ENCODE measurements around the gene PNCK. TPM values are rescaled to one million over a fixed set of nuclear protein-coding genes. Genes with fewer than 3 reads are reported as not detected.
A peak's percentile ranks its signal among the peaks of the same experiment; 100 is the strongest.

PNCK gene
- total RNA-seq, 2 donors from 2014 or later, result not detected

GRCh38 chrX:153717445-153717844 is 43.8 kb upstream of the PNCK start:
- no peak for ATAC-seq
- no peak overlapping the region for H3K27ac ChIP-seq
- peaks cover 32% of the 10 kb centered on the region for H3K4me1 ChIP-seq
- no peak overlapping the region for H3K4me3 ChIP-seq
- no peaks in the 10 kb centered on the region for H3K9me3 ChIP-seq
- intact Hi-C loops (cut with DNase I), result no loop called here
- DNase-seq, result no peak
- 88 to 92% methylated on average over 9 of the region's 9 CpGs for WGBS, 2 donors
- H3K36me3 ChIP-seq (replicated peaks in 1 of 2; ENCODE audit: insufficient read depth in 1 of 2, low read depth in 2 of 2), result peaks cover 0 to 3% of the 10 kb centered on the region in 2 donors
- H3K27me3 ChIP-seq, result no peaks in the 10 kb centered on the region
- TF ChIP-seq, protein P1, sequence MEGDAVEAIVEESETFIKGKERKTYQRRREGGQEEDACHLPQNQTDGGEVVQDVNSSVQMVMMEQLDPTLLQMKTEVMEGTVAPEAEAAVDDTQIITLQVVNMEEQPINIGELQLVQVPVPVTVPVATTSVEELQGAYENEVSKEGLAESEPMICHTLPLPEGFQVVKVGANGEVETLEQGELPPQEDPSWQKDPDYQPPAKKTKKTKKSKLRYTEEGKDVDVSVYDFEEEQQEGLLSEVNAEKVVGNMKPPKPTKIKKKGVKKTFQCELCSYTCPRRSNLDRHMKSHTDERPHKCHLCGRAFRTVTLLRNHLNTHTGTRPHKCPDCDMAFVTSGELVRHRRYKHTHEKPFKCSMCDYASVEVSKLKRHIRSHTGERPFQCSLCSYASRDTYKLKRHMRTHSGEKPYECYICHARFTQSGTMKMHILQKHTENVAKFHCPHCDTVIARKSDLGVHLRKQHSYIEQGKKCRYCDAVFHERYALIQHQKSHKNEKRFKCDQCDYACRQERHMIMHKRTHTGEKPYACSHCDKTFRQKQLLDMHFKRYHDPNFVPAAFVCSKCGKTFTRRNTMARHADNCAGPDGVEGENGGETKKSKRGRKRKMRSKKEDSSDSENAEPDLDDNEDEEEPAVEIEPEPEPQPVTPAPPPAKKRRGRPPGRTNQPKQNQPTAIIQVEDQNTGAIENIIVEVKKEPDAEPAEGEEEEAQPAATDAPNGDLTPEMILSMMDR (IDR thresholded peaks at IDR 0.05), result no peak
- TF ChIP-seq POLR2A (IDR thresholded peaks at IDR 0.05), result no peak

DNA sequence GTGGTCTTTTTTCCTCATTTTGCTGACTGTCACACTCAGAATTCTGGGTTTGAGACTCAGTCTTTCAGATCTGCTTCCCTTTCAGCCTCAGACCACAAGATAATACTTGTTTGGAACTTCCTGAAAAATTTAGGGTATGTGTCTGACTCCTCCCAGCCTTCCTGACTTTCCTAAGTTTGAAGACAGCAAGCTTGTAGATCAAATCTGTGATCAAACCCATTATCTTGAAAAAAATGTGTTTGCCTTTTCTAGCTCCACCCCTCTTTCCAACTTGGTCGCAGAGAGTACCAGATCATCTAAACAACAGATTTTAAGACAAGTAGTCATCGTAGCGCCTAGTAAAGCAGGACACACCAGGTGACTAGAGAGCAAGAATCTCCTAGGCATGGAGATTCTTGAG is 40.6 kb upstream of the PNCK start:
- no peak for ATAC-seq
- Histone ChIP-seq H3K9me3 (no peaks in the 10 kb centered on the region), H3K27me3 (no peaks in the 10 kb centered on the region), H3K27ac (no peak overlapping the region), H3K4me1 (peaks cover 7% of the 10 kb centered on the region), H3K4me3 (no peak overlapping the region), H3K36me3 (replicated peaks in 1 of 2; ENCODE audit: insufficient read depth in 1 of 2, low read depth in 2 of 2) (peaks cover 0 to 3% of the 10 kb centered on the region in 2 donors)
- WGBS, 2 donors, result 69 to 79% methylated on average over 3 of the region's 3 CpGs
- intact Hi-C loops (cut with DNase I), result no loop called here
- TF ChIP-seq, protein P1 (IDR thresholded peaks at IDR 0.05), result no peak
- TF ChIP-seq POLR2A (IDR thresholded peaks at IDR 0.05), result no peak
- no peak for DNase-seq

GRCh38 chrX:153709726-153710674 is 36.4 kb upstream of the PNCK start:
- H3K9me3 ChIP-seq, result no peaks in the 10 kb centered on the region
- ATAC-seq (no peak), DNase-seq (no peak)
- no peak for TF ChIP-seq POLR2A (IDR thresholded peaks at IDR 0.05)
- TF ChIP-seq, protein P1 (IDR thresholded peaks at IDR 0.05), result no peak
- peaks cover 0 to under 1% of the 10 kb centered on the region in 2 donors for H3K36me3 ChIP-seq (replicated peaks in 1 of 2; ENCODE audit: insufficient read depth in 1 of 2, low read depth in 2 of 2)
- intact Hi-C loops (cut with DNase I), result no loop called here
- H3K27me3 ChIP-seq, result no peaks in the 10 kb centered on the region
- 92 to 100% methylated on average over 4 to 9 of the region's 27 CpGs for WGBS, 2 donors
- H3K27ac ChIP-seq, result no peak overlapping the region
- H3K4me3 ChIP-seq, result no peak overlapping the region
- H3K4me1 ChIP-seq, result peaks cover 4% of the 10 kb centered on the region

DNA sequence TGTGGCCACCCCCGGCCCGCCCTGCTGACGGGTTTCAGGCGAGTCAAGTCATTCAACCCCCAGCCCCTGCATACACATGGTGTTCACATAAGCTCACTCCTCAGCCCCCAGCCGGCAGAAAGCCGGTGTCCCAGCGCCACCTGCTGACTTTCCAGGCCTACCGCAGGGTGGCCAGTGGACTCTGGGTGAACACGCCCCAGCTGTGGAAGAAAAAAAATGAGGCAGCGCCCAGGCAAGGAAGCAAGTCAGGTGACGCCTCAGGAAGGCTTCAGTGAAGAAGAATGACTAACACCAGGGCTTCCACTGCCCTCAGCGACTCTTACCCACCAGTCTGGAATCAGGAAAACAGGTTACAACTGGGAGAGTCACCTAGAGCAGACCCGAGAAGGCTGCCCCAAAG is 34.8 kb upstream of the PNCK start:
- Histone ChIP-seq H3K36me3 (replicated peaks in 1 of 2; ENCODE audit: insufficient read depth in 1 of 2, low read depth in 2 of 2) (no peaks in the 10 kb centered on the region), H3K4me1 (peaks cover 5% of the 10 kb centered on the region), H3K4me3 (no peak overlapping the region), H3K27ac (peak overlapping the region in 2 of 4 donors; percentile 30 to 41), H3K27me3 (no peaks in the 10 kb centered on the region), H3K9me3 (no peaks in the 10 kb centered on the region)
- DNase-seq, result peak; percentile 70 to 84 (median 82)
- 15 to 17% methylated on average over 7 to 10 of the region's 13 CpGs for WGBS, 2 donors
- TF ChIP-seq, protein P1 (IDR thresholded peaks at IDR 0.05), result peak in 6 of 7 experiments; percentile 37 to 80 (median 68)
- TF ChIP-seq POLR2A (IDR thresholded peaks at IDR 0.05), result no peak
- ATAC-seq, result peak; percentile 88
- intact Hi-C loops (cut with DNase I), result no loop called here

Data from body of pancreas (tissue), 4 donors.